Parathyroid adenoma (tissue), 2 donors: ENCODE data around the gene UTP25.

Experiments
- H2AFZ ChIP-seq: fragments of 300-600 bp; sonication (generic); one replicate; pipeline ENCODE4 v1.7.0; 2017; ENCODE audit warnings: antibody characterized with exemption, mild to moderate bottlenecking
- H3K27ac ChIP-seq: fragments of 300-600 bp; sonication (generic); one replicate; pipeline ENCODE4 v1.7.0; 2017
- H3K27me3 ChIP-seq: fragments of 300-600 bp; sonication (generic); one replicate; pipeline ENCODE4 v1.7.0; 2017; ENCODE audit warnings: low read length; ENCODE audit not compliant: control insufficient read depth, insufficient read depth
- H3K36me3 ChIP-seq: fragments of 300-600 bp; sonication (generic); one replicate; pipeline ENCODE4 v1.7.0; 2017; ENCODE audit warnings: low read length; ENCODE audit not compliant: control insufficient read depth, insufficient read depth
- H3K4me1 ChIP-seq: fragments of 300-600 bp; sonication (generic); one replicate; pipeline ENCODE4 v1.7.0; 2017; ENCODE audit warnings: control low read depth
- H3K4me2 ChIP-seq: fragments of 300-600 bp; sonication (generic); one replicate; pipeline ENCODE4 v1.7.0; 2017; ENCODE audit warnings: low read length
- H3K4me3 ChIP-seq: fragments of 300-600 bp; sonication (generic); one replicate; pipeline ENCODE4 v1.7.0; 2017; ENCODE audit warnings: low read depth, low read length
- H3K79me2 ChIP-seq: fragments of 300-600 bp; sonication (generic); one replicate; pipeline ENCODE4 v1.7.0; 2017; ENCODE audit warnings: control low read depth
- H3K9ac ChIP-seq: fragments of 300-600 bp; sonication (generic); one replicate; pipeline ENCODE4 v1.7.0; 2017; ENCODE audit warnings: mild to moderate bottlenecking
- H3K9me3 ChIP-seq: fragments of 300-600 bp; sonication (generic); one replicate; pipeline ENCODE4 v1.7.0; 2017; ENCODE audit warnings: low read length; ENCODE audit not compliant: control insufficient read depth
- TF ChIP-seq, protein P1 (sequence below): fragments of 300-600 bp; sonication (generic); IDR thresholded peaks from one replicate; pipeline ENCODE4 v1.7.0; 2017; ENCODE audit warnings: antibody characterized with exemption, mild to moderate bottlenecking
- donor health status: primary hyperparathyroidism.

The UTP25 gene

DNA sequence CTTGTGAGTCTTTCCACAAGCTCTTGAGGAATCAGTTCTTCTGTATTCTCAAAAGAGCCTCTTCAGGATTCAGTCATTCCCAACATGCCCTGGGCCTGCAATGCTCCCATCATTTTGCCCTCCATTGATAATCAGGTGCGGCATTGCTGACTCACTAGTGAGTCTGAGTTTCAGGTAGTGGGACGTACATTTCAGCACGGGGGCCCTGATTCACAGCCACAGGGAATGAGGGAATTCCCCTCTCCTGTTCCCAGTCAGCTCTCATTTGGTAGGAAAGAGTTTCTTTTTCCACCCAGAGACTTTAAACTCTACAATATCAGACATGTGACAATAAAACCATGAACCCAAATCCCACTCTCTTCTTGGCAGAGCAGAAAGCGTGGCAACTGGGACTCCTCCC, 18.2 kb upstream of the UTP25 start:
- peaks cover 4% of the 10 kb centered on the region for H3K79me2 ChIP-seq
- TF ChIP-seq, protein P1, sequence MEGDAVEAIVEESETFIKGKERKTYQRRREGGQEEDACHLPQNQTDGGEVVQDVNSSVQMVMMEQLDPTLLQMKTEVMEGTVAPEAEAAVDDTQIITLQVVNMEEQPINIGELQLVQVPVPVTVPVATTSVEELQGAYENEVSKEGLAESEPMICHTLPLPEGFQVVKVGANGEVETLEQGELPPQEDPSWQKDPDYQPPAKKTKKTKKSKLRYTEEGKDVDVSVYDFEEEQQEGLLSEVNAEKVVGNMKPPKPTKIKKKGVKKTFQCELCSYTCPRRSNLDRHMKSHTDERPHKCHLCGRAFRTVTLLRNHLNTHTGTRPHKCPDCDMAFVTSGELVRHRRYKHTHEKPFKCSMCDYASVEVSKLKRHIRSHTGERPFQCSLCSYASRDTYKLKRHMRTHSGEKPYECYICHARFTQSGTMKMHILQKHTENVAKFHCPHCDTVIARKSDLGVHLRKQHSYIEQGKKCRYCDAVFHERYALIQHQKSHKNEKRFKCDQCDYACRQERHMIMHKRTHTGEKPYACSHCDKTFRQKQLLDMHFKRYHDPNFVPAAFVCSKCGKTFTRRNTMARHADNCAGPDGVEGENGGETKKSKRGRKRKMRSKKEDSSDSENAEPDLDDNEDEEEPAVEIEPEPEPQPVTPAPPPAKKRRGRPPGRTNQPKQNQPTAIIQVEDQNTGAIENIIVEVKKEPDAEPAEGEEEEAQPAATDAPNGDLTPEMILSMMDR = no peak
- no peak overlapping the region for H3K27ac ChIP-seq

DNA sequence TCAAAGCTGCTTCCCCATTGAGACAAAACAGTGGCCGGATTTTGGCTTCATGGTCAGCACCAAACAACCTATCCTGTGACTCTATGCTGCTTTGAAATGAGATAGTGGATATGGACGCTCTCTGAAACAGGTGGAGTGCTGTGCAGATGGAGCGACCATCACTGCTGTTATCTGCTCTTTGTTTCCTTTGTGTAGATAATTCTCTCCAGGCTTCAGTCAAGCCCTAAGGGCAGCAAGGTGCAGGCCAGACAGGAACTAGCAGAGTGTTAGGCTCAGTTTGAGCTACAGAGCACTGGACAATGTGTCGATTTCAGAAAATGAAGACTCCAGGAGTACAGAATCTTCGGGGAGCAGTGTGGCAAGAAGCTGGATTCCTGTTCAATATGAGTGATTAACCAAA, 17.0 kb upstream of the UTP25 start:
- Histone ChIP-seq H3K27me3 (no peaks in the 10 kb centered on the region), H3K36me3 (no peaks in the 10 kb centered on the region), H3K79me2 (no peaks in the 10 kb centered on the region), H3K4me2 (no peak overlapping the region), H3K27ac (no peak overlapping the region), H2AFZ (no peak overlapping the region), H3K9me3 (no peaks in the 10 kb centered on the region), H3K9ac (no peak overlapping the region), H3K4me3 (no peak overlapping the region), H3K4me1 (no peaks in the 10 kb centered on the region)
- TF ChIP-seq, protein P1 = no peak

More for the DNA sequence above, 18.2 kb upstream of the UTP25 start:
- Histone ChIP-seq H3K9ac (no peak overlapping the region), H2AFZ (no peak overlapping the region), H3K36me3 (no peaks in the 10 kb centered on the region), H3K27me3 (no peaks in the 10 kb centered on the region), H3K9me3 (no peaks in the 10 kb centered on the region), H3K4me3 (no peak overlapping the region), H3K4me2 (no peak overlapping the region), H3K4me1 (peaks cover 2% of the 10 kb centered on the region)

DNA sequence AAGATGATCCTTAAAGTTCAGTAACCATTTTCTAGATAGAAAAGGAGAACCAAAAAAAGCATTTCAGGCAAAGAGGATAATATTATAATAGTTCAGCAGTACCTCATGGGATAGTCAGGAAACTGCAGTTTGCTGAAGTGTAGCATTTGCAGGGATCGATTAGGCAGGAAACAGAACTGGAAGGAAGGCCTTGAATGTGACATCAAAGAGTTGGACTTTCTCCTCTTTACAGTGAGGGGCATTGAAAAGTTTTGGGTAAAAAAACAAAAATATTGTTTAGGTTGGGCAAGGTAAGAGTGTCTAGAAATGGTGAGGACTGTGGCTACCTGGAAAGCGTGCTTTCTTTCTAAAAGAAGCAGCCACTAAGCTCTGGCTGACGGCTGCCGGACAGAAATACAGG, 13.9 kb upstream of the UTP25 start:
- TF ChIP-seq, protein P1 = no peak
- Histone ChIP-seq H3K4me3 (no peak overlapping the region), H3K4me2 (no peak overlapping the region), H3K4me1 (no peaks in the 10 kb centered on the region), H3K27me3 (peaks cover 3% of the 10 kb centered on the region), H3K79me2 (no peaks in the 10 kb centered on the region), H3K9ac (no peak overlapping the region), H3K36me3 (no peaks in the 10 kb centered on the region), H2AFZ (no peak overlapping the region), H3K27ac (no peak overlapping the region), H3K9me3 (no peaks in the 10 kb centered on the region)

DNA sequence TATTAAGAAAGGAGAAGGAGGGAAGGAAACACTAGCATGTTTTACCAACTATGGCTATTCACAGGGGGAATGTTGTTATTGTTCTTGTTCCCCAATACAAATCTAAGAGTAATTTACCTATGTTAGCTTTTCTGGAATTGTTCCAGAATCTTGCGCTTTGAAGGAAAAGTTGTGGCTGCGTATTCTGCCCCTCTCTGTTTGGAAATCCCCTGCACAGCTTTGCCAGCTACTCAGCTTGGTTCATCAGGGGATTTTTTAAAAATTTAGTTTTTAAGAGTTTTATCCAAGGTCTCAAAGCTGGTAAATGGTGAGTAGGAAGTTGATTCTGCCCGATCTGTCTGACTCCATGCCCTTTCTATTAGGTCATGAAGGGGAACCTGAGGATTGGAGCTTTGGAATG, 12.3 kb upstream of the UTP25 start:
- no peaks in the 10 kb centered on the region for H3K36me3 ChIP-seq
- no peaks in the 10 kb centered on the region for H3K4me1 ChIP-seq
- H3K4me3 ChIP-seq = no peak overlapping the region
- H3K79me2 ChIP-seq = no peaks in the 10 kb centered on the region
- TF ChIP-seq, protein P1 = no peak
- H3K4me2 ChIP-seq = no peak overlapping the region
- no peak overlapping the region for H2AFZ ChIP-seq
- H3K27me3 ChIP-seq = peaks cover 3% of the 10 kb centered on the region
- no peaks in the 10 kb centered on the region for H3K9me3 ChIP-seq
- H3K9ac ChIP-seq = no peak overlapping the region
- no peak overlapping the region for H3K27ac ChIP-seq

DNA sequence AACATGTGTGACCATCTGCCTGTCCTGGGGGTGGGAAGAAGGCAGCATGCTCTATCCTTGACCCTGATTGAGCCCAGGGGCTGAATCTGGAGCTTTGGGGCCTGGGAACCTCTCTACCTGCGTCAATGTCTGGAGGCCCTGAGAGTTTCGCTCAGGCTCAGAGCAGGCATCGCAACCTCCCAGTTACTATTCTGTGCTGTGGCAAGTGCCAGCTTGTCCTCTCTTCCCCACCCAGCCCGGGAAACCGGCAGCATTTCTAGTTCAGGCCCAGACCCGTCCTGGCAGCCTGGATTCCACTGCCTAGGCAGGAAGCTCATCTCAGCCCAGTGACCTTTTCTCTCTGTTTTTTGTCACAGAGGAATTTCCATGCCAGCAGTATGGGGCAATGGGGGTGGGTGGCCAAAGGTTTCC, 11.8 kb upstream of the UTP25 start:
- H2AFZ ChIP-seq = no peak overlapping the region
- H3K36me3 ChIP-seq = no peaks in the 10 kb centered on the region
- H3K9ac ChIP-seq = no peak overlapping the region
- no peak overlapping the region for H3K27ac ChIP-seq
- H3K79me2 ChIP-seq = no peaks in the 10 kb centered on the region
- H3K4me3 ChIP-seq = no peak overlapping the region
- peaks cover 3% of the 10 kb centered on the region for H3K27me3 ChIP-seq
- H3K9me3 ChIP-seq = no peaks in the 10 kb centered on the region
- TF ChIP-seq, protein P1 = no peak
- H3K4me1 ChIP-seq = no peaks in the 10 kb centered on the region
- H3K4me2 ChIP-seq = no peak overlapping the region
